IPS DF 4.7 (cell line): ENCODE results near the gene MED25.

Experiments used
- DNase-seq: peaks from one replicate; pipeline ENCODE4 v3.0.0-alpha.2; 2013; ENCODE audit warnings: low spot score; ENCODE audit errors: extremely low read depth

MED25 gene

DNA sequence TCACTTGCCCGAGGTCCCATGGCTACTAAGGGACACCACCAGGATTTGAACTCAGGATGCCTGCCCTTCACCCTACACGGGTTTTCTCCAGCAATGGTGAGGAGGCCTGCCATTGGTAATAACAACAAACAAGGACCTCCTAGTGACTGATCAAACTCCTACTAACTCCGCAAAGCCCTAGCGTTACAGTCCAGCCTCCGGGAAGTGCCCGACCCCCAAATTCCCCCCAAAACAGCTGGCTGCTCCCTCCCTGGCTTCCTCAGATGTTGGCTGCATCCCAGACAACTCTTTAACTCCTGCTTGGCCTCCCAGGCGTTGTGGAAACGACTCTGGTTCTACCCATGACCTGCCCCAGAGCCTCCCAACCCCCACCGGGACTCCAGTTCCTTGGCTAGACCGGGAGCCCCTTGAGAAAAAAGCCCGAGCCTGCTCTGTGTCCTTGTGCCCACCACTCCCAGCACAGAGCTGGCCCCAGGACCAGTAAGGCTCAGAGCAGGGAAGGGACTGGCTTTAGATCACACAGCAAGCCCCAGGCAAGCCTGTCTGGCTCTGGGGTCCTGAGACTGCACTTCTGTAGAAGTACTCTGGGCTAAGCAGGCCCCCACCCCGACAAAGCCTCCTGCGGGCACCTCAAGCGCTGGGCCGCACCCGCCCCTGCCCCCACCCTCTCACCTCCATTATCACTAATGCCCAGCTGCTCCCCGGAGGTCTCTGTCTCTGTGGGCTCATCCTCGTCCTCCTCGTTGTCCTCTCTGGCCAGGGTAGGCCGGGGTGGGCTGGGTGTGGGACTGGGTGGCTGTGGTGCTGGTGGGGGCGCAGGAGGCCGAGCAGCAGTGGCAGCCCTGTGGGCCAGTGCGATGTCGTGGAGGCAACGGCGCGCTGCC lies 54.4 kb downstream of the MED25 start:
- no peak for DNase-seq

- DNase-seq, result no peak
Measured at GRCh38 chr19:49873129-49873521, 55.0 kb downstream of the MED25 start.

- no peak for DNase-seq
Measured at GRCh38 chr19:49873834-49874233, 55.7 kb downstream of the MED25 start.

- DNase-seq, result no peak
Measured at GRCh38 chr19:49874503-49875157, 56.5 kb downstream of the MED25 start.

GRCh38 chr19:49875177-49875576 lies 57.1 kb downstream of the MED25 start:
- no peak for DNase-seq

GRCh38 chr19:49875857-49876421 lies 57.9 kb downstream of the MED25 start:
- no peak for DNase-seq

GRCh38 chr19:49876422-49877019 lies 58.4 kb downstream of the MED25 start:
- no peak for DNase-seq

GRCh38 chr19:49877020-49877878 lies 59.2 kb downstream of the MED25 start, which contains the start of the genes AKT1S1 and TBC1D17:
Gene AKT1S1, minus strand, starts transcription at chr19:49877355. Its CDS starts 4,060 bp downstream, at chr19:49873295.
Gene TBC1D17, plus strand, starts transcription at chr19:49877702. Its CDS starts 22 bp downstream, at chr19:49877724.
- peak; percentile 100 for DNase-seq

DNA sequence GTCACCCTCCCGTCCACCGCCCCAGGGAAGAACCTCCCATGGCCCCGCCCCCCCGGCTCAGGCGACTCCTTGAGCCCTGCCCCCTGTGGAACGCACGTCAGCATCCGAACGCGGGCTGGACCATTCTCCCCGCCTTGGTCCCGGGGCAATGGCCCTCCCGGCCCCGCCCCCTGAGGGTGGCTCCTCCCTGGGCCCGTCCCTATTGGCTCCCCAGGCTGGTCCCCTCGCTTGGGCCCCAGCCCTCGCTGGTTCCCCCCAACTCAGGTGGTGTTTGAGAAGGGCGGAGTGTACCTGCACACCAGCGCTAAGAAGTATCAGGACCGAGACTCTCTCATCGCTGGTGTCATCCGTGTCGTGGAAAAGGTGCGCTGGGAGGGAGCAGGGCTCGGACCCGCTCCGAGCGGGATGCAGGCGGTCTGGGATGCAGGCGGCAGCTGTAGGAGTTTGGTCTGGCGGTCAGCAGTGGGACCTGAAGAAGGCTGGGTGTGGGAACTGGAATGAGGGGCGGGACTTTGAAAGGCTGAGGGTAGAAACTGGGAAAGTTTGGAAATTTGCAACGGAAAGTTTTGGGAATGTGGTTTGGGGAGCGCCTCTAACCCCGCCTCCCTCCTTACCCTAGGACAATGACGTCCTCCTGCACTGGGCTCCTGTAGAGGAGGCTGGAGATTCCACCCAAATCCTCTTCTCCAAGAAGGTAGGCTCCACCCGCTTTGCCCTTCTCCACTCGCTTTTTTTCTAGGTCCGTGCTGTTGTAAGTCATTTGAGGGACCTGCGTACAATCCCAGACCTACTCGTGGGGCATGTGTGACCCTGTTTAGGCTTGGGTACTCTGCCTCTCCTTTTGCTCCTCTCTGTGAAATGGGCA lies 60.0 kb downstream of the MED25 start:
- no peak for DNase-seq

DNA sequence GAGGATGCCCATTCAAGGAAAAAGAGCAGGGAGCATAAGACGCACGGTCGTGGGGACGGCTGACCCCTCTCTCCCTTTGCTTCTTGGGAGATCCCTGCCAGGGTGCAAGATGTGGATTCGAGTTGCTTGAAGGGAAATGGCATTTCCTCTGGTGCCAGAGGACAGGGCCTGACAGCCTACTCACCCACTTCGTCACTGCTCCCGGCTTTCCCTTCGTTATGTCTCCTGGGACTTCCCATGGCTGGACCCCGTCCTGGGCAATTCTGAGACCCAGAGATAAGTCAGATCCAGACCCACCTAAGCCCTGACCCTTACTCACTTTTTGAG lies 60.6 kb downstream of the MED25 start:
- DNase-seq, result no peak

- DNase-seq, result no peak
Measured at GRCh38 chr19:49879243-49879963, 61.3 kb downstream of the MED25 start.

DNA sequence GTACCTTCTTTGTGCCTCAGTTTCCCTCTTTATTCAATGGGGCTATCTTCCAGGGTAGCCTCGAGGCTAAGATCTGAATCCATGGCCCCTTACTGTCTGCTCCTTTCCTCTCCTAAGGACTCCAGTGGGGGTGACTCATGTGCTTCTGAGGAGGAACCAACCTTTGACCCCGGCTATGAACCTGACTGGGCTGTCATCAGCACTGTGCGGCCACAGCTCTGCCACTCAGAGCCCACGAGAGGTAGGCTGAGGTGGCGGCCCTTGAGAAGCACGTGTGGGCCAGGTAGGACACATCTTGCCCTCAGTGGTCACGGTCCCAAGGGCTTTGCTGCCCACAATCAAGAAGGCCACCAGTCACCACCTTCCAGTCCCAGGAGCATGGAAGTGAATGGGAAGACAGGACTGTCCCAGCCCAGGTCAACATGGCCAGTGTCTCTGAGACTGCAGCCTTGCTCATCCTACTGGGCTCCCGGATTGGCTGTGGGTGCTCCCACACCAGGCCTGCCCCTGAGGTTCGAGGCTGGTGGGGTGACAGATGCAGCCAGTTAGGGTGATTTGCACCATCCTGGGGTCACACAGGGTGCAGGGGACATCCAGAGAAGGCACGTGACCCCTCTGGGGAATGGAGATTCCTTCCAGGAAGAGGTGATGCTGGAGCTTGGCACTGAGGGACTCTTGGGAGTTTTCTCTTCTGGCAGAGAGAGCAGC lies 62.2 kb downstream of the MED25 start:
- no peak for DNase-seq

DNA sequence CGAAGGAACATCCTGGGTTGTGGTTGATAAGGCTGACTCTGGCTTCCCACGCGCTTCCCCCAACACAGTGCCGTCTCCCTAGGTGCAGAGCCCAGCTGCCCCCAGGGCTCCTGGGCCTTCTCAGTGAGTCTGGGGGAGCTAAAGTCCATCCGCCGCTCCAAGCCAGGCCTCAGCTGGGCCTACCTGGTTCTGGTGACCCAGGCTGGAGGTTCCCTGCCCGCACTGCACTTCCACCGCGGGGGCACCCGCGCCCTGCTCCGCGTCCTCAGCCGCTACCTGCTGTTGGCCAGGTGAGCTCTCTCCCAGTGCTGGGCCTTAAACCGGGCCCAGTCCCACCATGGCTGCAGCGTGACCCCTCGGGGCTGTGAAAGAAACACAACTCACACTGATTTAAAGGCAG lies 63.1 kb downstream of the MED25 start:
- no peak for DNase-seq

DNA sequence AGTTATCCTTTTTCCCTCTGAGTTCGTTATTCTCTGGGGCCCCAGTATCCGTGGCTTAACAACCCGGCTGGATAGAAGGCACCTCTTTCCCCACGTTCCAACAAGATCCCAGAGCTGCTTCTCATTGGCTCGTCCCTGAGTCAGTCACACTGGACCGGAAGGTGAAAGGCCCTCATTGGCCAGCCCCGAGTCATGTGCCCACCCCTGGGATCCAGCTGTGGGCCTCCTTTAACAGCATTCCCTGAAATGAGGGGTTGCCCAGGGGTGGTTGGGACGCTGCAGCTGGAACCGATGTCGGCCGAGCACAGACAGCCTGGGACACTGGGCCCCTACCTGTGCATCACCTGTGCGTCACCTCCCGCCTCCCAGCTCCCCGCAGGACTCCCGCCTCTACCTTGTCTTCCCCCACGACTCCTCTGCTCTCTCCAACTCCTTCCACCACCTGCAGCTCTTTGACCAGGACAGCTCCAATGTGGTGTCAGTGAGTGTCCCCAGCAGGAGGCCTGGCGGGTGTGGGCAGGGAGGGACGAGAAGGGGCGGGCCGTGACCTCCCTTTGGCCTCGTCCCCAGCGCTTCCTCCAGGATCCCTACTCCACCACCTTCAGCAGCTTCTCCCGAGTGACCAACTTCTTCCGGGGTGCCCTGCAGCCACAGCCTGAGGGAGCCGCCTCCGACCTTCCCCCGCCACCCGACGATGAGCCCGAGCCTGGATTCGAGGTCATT lies 63.7 kb downstream of the MED25 start:
- DNase-seq, result no peak

DNA sequence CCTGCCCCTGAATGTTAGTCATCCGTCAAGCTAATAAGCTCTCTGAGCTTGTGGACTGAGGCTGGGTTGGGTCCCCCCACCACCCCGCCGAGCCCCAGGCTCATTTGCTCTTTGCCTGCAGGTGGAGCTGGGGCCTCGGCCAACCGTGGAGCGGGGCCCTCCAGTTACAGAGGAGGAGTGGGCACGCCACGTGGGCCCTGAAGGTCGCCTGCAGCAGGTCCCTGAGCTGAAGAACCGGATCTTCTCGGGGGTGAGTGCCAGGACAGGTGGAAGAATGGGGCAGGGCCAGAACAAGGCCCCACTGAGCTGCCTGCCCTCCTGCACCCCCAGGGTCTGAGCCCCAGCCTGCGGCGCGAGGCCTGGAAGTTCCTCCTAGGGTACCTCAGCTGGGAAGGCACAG lies 64.6 kb downstream of the MED25 start:
- DNase-seq, result no peak

- DNase-seq, result no peak
Measured at GRCh38 chr19:49883094-49883493, 65.0 kb downstream of the MED25 start.

DNA sequence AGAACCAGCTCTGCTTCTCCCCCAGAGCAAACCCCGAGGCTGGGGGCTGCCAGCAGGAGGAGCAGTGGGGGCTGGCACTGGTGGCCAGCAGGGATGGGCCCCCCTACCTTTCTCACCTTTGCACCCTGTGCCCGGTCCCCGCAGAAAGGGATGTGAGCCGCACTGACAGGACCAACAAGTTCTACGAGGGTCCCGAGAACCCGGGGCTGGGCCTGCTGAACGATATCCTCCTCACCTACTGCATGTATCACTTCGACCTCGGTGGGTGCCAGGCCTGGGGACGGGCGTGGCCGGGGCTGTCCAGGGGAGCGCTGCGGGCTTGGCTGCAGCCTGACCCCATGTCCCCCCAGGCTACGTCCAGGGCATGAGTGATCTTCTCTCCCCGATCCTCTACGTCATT lies 66.0 kb downstream of the MED25 start:
- no peak for DNase-seq

- DNase-seq, result no peak
Measured at GRCh38 chr19:49884760-49885159, 66.7 kb downstream of the MED25 start.
